GM12878 (cell line): ENCODE results near the gene KIAA0319L.

Experiments used
- BRCA1 ChIP-seq: IDR thresholded peaks from 2 replicates; pipeline ENCODE4 v1.6.1; 2011; ENCODE audit warnings: low read depth, low read length, improper control_type of control experiment
- CREB1 ChIP-seq: IDR thresholded peaks from 2 replicates; pipeline ENCODE4 v1.6.1; 2012; ENCODE audit warnings: low read depth, mild to moderate bottlenecking, inconsistent platforms
- ESRRA ChIP-seq: IDR thresholded peaks from 2 replicates; pipeline ENCODE4 v1.6.1; 2012; ENCODE audit warnings: mild to moderate bottlenecking, low read length, improper control_type of control experiment
- EZH2 ChIP-seq: IDR thresholded peaks from 2 replicates; pipeline ENCODE4 v1.6.1; 2012; ENCODE audit warnings: low read depth, mild to moderate bottlenecking, control low read depth, inconsistent platforms, low read length, borderline replicate concordance; ENCODE audit not compliant: control insufficient read depth
- POLR2A ChIP-seq: IDR thresholded peaks from 2 replicates; pipeline ENCODE4 v1.6.1; 2011; ENCODE audit warnings: low read depth, mild to moderate bottlenecking, low read length
- RELA ChIP-seq: fragments of 450-650 bp; IDR thresholded peaks from 2 replicates; pipeline ENCODE4 v1.8.0; 2014; ENCODE audit warnings: borderline replicate concordance; ENCODE audit not compliant: partially characterized antibody
- TF ChIP-seq, protein P1 (sequence below), 3 experiments: IDR thresholded peaks in 2 of 3; conservative IDR thresholded peaks in 1 of 3; 2 replicates each; pipeline ENCODE4 v1.5.1; 2011; ENCODE audit warnings: low read depth in 3 of 3, low read length in 3 of 3, mild to moderate bottlenecking in 3 of 3, control low read depth in 2 of 3, moderate library complexity in 2 of 3, inconsistent platforms in 1 of 3, mixed read lengths in 1 of 3; ENCODE audit not compliant: control insufficient read depth in 2 of 3, insufficient read depth in 1 of 3; ENCODE audit errors: extremely low read depth in 1 of 3
- TF ChIP-seq, protein P2 (sequence below): fragments of 450-650 bp; IDR thresholded peaks from 2 replicates; pipeline ENCODE4 v1.6.1; 2017; ENCODE audit warnings: borderline replicate concordance

DNA sequence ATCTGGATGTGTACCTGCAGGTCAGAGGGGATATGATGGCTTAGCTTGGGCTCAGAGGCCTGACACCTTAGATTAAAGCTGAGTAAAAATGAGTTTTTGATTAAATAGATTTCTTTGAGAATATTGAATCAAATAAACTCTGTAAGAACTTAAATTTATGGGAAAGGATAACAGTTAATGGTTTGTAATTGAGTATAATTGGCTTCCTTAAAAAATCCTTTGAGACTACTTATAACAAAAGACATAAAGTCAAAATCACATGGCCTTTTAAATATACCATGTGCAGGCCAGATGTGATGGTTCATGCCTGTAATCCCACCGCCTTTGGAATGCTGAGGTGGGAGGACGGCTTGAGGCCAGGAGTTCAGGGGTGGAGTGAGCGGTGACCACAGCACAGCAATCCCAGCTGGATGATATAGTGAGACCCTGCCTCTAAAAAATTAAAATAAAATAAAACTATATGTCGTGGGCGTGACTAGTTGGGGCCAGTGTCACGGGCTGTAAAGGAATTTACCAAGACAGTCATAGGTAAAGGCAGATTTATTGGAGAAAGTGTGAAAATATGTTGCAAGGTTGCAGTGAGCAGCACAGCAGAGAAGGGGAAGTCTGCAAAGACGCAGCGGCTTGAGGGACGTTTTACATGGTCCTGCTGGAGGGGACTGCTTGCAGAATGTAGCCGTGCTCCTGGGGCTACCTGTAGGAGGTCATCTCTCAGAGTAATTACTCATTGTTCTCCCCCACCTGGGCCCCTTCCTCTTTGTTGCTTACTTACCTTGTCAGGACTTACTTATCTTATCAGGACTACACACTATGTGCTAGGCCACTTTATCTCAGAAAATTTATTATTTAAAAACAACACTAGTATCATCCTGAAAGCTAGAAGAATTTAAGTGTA is 166.4 kb downstream of the KIAA0319L start:
- TF ChIP-seq, protein P1, sequence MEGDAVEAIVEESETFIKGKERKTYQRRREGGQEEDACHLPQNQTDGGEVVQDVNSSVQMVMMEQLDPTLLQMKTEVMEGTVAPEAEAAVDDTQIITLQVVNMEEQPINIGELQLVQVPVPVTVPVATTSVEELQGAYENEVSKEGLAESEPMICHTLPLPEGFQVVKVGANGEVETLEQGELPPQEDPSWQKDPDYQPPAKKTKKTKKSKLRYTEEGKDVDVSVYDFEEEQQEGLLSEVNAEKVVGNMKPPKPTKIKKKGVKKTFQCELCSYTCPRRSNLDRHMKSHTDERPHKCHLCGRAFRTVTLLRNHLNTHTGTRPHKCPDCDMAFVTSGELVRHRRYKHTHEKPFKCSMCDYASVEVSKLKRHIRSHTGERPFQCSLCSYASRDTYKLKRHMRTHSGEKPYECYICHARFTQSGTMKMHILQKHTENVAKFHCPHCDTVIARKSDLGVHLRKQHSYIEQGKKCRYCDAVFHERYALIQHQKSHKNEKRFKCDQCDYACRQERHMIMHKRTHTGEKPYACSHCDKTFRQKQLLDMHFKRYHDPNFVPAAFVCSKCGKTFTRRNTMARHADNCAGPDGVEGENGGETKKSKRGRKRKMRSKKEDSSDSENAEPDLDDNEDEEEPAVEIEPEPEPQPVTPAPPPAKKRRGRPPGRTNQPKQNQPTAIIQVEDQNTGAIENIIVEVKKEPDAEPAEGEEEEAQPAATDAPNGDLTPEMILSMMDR (IDR thresholded peaks at IDR 0.05 in 2 of 3, conservative IDR thresholded peaks at IDR 0.05 in 1 of 3; ENCODE audit: control insufficient read depth in 2 of 3, extremely low read depth in 1 of 3, insufficient read depth in 1 of 3, low read depth in 3 of 3, low read length in 3 of 3): no peak
- TF ChIP-seq RELA (no peak), BRCA1 (no peak), EZH2 (no peak), POLR2A (no peak), ESRRA (no peak), CREB1 (no peak)
- TF ChIP-seq, protein P2, sequence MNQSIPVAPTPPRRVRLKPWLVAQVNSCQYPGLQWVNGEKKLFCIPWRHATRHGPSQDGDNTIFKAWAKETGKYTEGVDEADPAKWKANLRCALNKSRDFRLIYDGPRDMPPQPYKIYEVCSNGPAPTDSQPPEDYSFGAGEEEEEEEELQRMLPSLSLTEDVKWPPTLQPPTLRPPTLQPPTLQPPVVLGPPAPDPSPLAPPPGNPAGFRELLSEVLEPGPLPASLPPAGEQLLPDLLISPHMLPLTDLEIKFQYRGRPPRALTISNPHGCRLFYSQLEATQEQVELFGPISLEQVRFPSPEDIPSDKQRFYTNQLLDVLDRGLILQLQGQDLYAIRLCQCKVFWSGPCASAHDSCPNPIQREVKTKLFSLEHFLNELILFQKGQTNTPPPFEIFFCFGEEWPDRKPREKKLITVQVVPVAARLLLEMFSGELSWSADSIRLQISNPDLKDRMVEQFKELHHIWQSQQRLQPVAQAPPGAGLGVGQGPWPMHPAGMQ: no peak
